GM18517 (cell line): ENCODE measurements around the gene ARAP1.

Source experiments
- ATAC-seq: cut with Tn5 transposase; IDR thresholded peaks from one replicate; pipeline ENCODE4 v1.9.1; 2021; ENCODE audit warnings: mild to moderate bottlenecking, moderate library complexity; ENCODE audit not compliant: unreplicated experiment

Gene ARAP1

DNA sequence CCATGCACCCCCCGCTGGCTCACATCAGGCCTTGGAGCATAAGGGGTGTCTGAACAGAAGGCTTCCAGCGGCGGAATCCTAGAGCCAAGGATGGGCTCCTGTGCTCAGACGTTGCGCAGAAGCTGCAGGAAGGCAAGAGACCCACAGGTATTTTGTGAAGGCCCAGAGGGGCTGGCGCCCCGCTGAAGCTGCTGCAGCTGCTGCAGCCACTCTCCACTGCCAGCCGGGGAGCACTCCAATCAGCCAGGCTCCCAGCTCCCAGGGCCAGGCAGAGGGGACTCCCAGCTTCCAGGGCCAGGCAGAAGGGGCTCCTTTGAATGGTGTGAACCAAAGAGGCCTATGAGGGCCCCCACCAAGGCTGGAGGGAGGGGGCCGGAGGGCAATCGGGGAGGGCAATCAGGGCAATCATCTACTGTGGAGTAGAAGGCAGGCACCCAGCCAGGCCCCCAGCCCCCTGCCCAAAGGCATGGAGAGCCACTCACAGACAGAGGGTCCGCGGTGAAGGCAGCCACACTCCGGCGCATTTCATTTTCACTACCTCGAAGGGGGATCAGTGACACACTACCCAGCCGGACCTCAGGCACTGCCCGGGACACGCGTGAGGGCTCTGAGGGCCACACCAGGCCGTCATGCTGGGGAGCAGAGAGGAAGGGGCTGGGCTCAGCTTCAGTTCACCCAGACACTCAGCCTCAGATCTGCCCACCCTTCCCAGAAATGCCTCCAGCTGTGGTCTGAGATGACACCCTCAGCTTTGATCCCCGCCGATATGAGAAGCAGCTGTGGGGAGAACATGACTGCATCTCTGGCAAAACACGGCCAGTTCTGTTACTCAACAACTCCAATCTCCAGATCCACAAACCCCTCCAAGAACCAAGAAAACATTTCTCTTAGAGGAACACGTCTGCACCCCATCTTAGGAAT, 66.4 kb downstream of the ARAP1 start:
- no peak for ATAC-seq

DNA sequence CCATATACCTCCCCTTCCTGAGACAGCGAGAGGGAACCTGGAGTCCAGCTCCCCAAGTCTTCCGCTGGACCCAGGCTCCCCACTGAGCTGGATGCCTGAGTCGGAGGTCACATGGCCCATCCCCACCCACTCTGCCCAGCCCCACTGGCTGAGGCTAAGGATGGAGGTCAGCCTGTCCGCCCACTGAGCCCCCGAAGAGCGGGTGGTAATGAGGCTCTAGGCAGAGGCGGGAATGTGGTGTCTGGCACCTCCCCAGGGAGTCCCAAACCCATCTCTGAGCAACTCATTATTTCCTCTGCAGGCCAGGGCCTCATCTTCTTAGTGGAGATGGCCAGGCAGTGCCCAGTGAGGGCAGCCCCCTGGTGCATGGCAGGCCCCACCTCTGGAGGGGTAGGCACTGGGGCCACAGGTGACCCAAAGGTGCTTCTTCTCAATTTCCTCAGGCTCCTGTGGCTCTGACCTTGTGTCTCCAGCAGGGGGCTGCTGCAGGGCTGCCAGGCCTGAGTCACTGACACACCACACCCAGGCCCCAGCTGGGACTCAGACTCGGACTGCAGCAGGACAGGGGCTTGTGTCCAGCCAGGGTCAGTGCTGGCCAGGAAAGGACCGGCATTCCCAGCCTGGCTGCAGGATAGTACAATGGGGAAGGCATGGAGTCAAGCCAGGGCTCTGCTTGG, 67.8 kb downstream of the ARAP1 start:
- ATAC-seq = no peak

- no peak for ATAC-seq
Observed at GRCh38 chr11:72683782-72684200, 68.4 kb downstream of the ARAP1 start.

DNA sequence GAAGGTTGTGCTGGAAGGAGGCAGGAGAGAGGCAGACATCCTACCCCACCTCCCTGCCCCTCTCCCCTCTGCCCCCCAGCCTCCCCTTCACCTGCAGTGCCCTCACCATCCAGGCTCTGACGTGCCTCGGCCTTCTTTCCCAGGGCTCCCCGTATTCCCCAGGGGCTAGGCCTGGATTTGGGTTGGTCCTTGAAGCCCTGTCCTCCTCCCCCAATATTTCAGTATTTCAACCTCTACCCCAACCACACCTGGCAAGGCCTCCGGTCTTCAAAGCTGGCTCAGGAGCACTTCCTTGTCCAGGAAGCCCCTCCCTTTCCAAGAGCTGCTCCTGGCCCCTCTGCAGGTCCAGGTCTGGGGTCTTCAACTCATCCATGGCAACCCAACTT, 69.4 kb downstream of the ARAP1 start:
- no peak for ATAC-seq

DNA sequence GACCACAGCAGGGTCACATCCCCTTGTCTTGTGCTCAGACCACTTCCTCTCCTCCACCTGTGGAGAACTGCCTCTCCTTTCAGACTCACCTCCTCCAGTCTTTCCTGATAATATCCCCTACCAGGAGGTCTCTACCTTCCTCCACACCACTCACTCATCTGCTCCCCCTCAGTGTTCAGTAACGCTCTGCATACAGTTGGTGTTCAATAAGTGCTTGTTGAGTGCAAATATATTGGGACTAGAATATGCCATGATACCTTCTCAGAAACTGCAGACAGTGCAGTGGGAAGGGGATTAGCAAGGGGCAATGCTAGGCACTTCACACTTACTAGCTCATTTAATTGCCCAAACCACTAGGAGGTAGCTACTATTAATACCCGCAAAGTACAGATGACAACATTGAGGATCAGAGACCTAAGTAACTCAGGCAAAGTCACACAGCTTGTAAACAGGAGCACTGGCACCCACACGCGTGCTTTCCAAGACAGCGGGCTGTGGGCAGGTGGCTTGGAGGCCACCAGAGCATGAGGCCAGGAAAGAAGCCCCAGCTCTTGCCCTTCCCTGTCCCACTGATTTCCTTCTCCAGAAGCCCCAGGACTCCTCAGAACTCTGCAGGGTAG, 69.9 kb downstream of the ARAP1 start:
- no peak for ATAC-seq

GRCh38 chr11:72681226-72682153, 70.7 kb downstream of the ARAP1 start:
- ATAC-seq = no peak

- ATAC-seq = no peak
Observed at GRCh38 chr11:72680624-72681158, 71.5 kb downstream of the ARAP1 start.

GRCh38 chr11:72679869-72680268, 72.3 kb downstream of the ARAP1 start:
- ATAC-seq = no peak

DNA sequence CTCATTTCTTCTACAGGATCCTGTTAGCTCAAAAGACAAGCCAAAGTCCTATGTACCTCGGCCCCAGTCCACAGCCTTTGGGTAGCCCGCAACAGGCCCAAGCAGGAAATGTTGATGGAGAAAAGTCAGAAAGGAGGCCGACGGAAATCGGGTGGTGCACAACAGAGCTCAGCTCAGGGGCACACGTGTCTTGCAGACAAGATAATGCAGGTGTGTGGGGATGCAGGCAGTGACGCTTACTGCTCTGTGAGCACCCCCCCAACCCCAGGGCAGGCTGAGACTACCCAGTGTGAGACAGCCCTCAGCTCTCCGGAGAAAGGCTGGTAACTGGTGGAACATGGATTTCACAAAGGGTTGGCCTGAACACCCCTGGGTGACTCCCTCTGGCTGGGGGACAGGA, 73.7 kb downstream of the ARAP1 start:
- no peak for ATAC-seq

DNA sequence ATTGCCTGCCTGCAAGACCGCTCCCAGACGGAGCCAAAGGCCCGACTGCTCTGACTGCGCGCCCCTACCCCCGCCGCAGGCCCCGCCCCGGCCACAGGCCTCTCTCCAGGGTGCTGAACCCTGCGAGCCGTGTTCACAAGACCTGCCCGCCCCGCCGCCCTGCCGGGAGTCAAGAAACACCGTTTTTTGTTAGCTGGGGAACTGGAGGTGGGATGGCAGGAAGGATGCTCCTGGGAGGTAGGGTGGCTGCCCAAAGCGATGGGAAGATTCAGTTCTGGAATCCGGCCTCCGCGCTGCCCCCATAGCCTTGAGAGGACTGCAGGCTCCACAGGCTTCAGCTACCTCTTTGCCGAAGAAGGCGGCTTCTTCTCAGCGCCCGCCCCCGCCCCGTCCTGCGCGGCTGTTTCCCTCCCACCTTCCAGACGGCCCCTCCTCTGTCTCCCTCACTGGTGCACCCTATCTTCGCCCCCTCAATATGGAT, 75.3 kb downstream of the ARAP1 start:
- no peak for ATAC-seq

- ATAC-seq = no peak
Observed at GRCh38 chr11:72675221-72675620, 77.0 kb downstream of the ARAP1 start.

DNA sequence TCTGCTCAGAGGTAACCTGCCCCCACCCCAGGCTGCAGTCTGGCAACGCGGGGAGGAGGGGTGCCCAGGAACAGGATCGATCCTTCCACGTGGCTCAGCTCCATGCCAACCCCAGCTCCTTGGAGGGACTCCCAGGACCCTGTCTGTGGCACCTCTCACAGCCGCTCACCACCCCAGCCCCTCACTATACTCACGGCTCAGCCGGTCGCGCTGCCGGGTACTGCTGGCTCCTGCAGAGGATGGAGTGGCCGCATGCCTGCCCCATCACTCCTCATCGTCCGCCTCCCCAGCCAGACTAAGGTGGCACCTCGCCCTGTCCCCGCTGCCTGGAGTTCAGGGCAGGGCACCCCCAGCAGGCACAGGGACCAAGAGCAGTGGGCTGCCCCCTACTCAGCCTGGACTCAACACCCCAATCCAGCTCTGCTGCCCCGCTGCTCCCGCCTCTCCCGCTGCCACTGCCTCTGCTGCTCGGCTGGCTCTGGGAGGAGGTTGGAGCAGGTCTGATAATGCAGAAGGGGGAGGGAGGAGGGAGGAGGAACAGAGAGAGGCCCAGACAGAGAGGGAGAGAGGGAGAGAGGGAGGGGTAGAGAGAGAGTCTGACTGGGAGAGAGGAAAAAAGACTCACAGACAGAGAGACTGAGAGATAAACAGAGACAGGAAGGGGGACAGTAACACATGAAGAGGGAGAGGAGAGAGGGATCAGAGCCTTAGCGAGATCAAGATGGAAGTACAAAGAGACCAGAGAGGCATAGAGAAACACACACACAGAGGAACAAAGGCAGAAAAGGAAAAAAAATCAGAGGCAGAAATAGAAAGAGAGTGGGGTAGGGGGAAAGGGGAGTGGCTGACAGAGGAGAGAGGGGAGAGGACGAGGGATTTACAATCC, 78.0 kb downstream of the ARAP1 start, which contains the start of gene PDE2A:
PDE2A (minus strand) TSS at position 480 of the 886 bp plus-strand sequence; CDS start at position 265, 215 bp downstream.
- ATAC-seq = no peak

GRCh38 chr11:72673284-72673942, 78.8 kb downstream of the ARAP1 start:
- no peak for ATAC-seq

GRCh38 chr11:72672597-72673238, 79.5 kb downstream of the ARAP1 start:
- ATAC-seq = no peak

DNA sequence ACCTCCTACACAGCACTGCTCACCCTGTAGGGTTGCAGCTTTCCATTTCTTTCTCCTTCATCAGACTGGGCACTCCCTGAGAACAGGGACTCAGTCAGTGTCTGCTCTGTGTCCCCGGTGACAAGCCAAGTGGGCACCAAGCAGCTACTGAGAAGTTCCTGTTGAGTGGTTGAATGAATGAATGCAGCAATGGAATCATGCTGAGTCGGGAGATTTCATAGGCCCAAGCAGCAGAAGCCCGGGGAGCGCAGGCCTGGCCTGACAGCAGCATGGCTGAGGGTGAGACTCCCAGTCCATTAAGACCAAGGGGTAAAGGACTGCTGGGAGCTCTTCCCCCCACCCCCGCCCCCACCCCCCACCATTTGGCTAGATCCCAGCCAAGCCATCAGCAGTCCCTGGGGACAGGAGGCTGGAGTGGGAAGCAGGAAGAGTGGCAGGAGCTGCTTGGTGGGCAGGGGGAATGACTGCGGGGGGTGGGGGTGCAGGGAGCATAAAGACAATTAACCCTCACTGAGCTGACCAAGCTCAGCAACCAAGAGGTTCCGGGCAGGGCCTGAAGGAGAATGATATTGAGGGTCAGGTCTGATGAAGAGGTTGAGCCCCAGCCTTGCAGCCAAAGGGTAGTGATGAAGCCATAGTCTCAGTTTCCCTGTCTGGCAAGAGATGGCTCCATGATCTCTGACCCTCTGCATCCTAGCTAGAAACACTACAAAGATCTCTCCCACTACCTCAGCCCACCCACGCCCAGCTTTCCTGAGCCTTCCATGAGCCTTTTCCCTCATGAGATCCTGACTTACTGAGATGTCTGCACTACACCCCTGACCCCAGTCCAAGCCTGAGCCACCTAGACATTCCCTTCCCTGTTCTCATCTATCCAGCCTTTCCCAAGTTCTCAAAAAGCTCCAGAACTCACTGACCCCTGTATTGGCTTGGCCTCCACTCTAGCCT, 80.8 kb downstream of the ARAP1 start:
- ATAC-seq = no peak

- ATAC-seq = no peak
Observed at GRCh38 chr11:72670041-72670440, 82.2 kb downstream of the ARAP1 start.

GRCh38 chr11:72669527-72669926, 82.7 kb downstream of the ARAP1 start:
- no peak for ATAC-seq
